H1 (cell line): Measurements from ENCODE around the gene ACBD6. TPM values are rescaled to one million over a fixed set of nuclear protein-coding genes. Genes with fewer than 3 reads are reported as not detected.

Experiments used
- CTCF ChIA-PET: fragments of 300-600 bp; sonication (Branson Sonifier 250); formaldehyde crosslinking; loops from one replicate; lab custom pipeline; 2021; ENCODE audit not compliant: partially characterized antibody; lab: Charles Lee
- POLR2A ChIA-PET: fragments of 300-600 bp; sonication (Branson Sonifier 250); formaldehyde crosslinking; loops from one replicate; lab custom pipeline; 2021; ENCODE audit warnings: inconsistent platforms; ENCODE audit not compliant: partially characterized antibody; lab: Charles Lee
- DNase-seq, 2 experiments: peaks; one replicate each; pipeline versions ENCODE4 v3.0.0 to v3.0.0-alpha.2; 2010 to 2022; ENCODE audit warnings: low spot score in 2 of 2, low read depth in 1 of 2, mixed read lengths in 1 of 2
- FAIRE-seq: peaks from 2 replicates; lab custom pipeline; 2011; peaks lifted over from hg19 to GRCh38; lab: Jason Lieb, UNC
- H2AFZ ChIP-seq: 2 replicates; pipeline ENCODE4 v1.8.1; 2012; ENCODE audit warnings: low read length, inconsistent platforms
- H2AK5ac ChIP-seq: 2 replicates; pipeline ENCODE4 v1.6.1; 2013; ENCODE audit warnings: low read depth, low read length
- H2BK120ac ChIP-seq: replicated peaks from 2 replicates; pipeline ENCODE3; 2013; ENCODE audit warnings: low read depth, low read length, inconsistent platforms
- H2BK12ac ChIP-seq: 2 replicates; pipeline ENCODE4 v1.6.1; 2013; ENCODE audit warnings: low read depth, low read length
- H2BK15ac ChIP-seq: 2 replicates; pipeline ENCODE4 v1.6.1; 2013; ENCODE audit warnings: low read length
- H2BK20ac ChIP-seq: 2 replicates; pipeline ENCODE4 v1.6.1; 2013; ENCODE audit warnings: low read length
- H2BK5ac ChIP-seq: 2 replicates; pipeline ENCODE4 v1.6.1; 2013; ENCODE audit warnings: low read depth, low read length
- H3K14ac ChIP-seq: 2 replicates; pipeline ENCODE4 v1.6.1; 2013; ENCODE audit warnings: inconsistent platforms; ENCODE audit not compliant: insufficient read length
- H3K18ac ChIP-seq: 2 replicates; pipeline ENCODE4 v1.6.1; 2013; ENCODE audit warnings: low read length; ENCODE audit errors: extremely low read depth
- H3K23ac ChIP-seq: 2 replicates; pipeline ENCODE4 v1.6.1; 2013; ENCODE audit warnings: inconsistent platforms; ENCODE audit not compliant: insufficient read length
- H3K23me2 ChIP-seq: 2 replicates; pipeline ENCODE4 v1.6.1; 2013; ENCODE audit warnings: low read depth, low read length
- H3K27ac ChIP-seq: 2 replicates; pipeline ENCODE4 v1.6.1; 2011; ENCODE audit warnings: low read depth, low read length, inconsistent platforms
- H3K27me3 ChIP-seq, 4 experiments: replicated peaks in 1 of 4; 1 replicate in 1 of 4; 2 replicates in 3 of 4; pipeline versions ENCODE4 v1.6.1 to v1.8.1; 2011 to 2013; ENCODE audit warnings: low read length in 3 of 4, mild to moderate bottlenecking in 3 of 4, inconsistent platforms in 2 of 4, mixed read lengths in 2 of 4, moderate library complexity in 1 of 4; ENCODE audit not compliant: control insufficient read depth in 3 of 4, insufficient read depth in 3 of 4; ENCODE audit errors: extremely low read depth in 1 of 4
- H3K36me3 ChIP-seq, 4 experiments: 2 replicates each; pipeline versions ENCODE4 v1.6.1 to v1.8.1; 2011 to 2013; ENCODE audit warnings: mild to moderate bottlenecking in 4 of 4, low read length in 3 of 4, moderate library complexity in 2 of 4, control low read depth in 1 of 4, inconsistent platforms in 1 of 4; ENCODE audit not compliant: insufficient read depth in 4 of 4, control insufficient read depth in 2 of 4
- H3K4ac ChIP-seq: replicated peaks from 2 replicates; pipeline ENCODE3; 2013; ENCODE audit warnings: low read length, low read depth, mixed read lengths, inconsistent platforms; ENCODE audit not compliant: insufficient read length
- H3K4me1 ChIP-seq, 4 experiments: replicated peaks in 1 of 4; 1 replicate in 1 of 4; 2 replicates in 3 of 4; pipeline versions ENCODE4 v1.6.1 to v1.8.1; 2011 to 2013; ENCODE audit warnings: low read length in 3 of 4, inconsistent platforms in 2 of 4, mixed read lengths in 1 of 4; ENCODE audit not compliant: insufficient read depth in 4 of 4, control insufficient read depth in 3 of 4
- H3K4me2 ChIP-seq, 2 experiments: 2 replicates each; pipeline versions ENCODE4 v1.6.1 to v1.8.1; 2011 to 2013; ENCODE audit warnings: low read depth in 2 of 2, low read length in 2 of 2, control low read depth in 1 of 2, inconsistent platforms in 1 of 2, mild to moderate bottlenecking in 1 of 2; ENCODE audit not compliant: insufficient read depth in 1 of 2
- H3K4me3 ChIP-seq, 4 experiments: fragments of 200-600, 300-600 bp in 1 of 4; sonication (generic), shearing (Covaris generic), sonication (Bioruptor Twin) in 1 of 4; 2 replicates each; pipeline versions ENCODE4 v1.5.1 to v1.8.1; 2011 to 2016; ENCODE audit warnings: low read length in 4 of 4, low read depth in 3 of 4, control low read depth in 2 of 4, inconsistent platforms in 2 of 4, mild to moderate bottlenecking in 2 of 4, mixed read lengths in 1 of 4, moderate library complexity in 1 of 4; ENCODE audit not compliant: insufficient read depth in 2 of 4; ENCODE audit errors: extremely low read depth in 1 of 4
- H3K56ac ChIP-seq: replicated peaks from 2 replicates; pipeline ENCODE3; 2013; ENCODE audit warnings: low read depth, mild to moderate bottlenecking, mixed read lengths, low read length, inconsistent platforms; ENCODE audit not compliant: insufficient read length
- H3K79me1 ChIP-seq: 2 replicates; pipeline ENCODE4 v1.6.1; 2013; ENCODE audit warnings: low read depth, low read length, control low read depth
- H3K79me2 ChIP-seq, 2 experiments: 2 replicates each; pipeline versions ENCODE4 v1.6.1 to v1.8.1; 2012 to 2013; ENCODE audit warnings: low read length in 2 of 2, mild to moderate bottlenecking in 2 of 2, inconsistent platforms in 1 of 2; ENCODE audit not compliant: insufficient read depth in 2 of 2, control insufficient read depth in 1 of 2
- H3K9ac ChIP-seq, 4 experiments: replicated peaks in 1 of 4; 1 replicate in 1 of 4; 2 replicates in 3 of 4; pipeline versions ENCODE4 v1.6.1 to v1.8.1; 2011 to 2013; ENCODE audit warnings: low read depth in 3 of 4, low read length in 3 of 4, control low read depth in 2 of 4, mild to moderate bottlenecking in 2 of 4, moderate library complexity in 2 of 4, inconsistent platforms in 1 of 4; ENCODE audit errors: extremely low read depth in 1 of 4
- H3K9me3 ChIP-seq, 2 experiments: 2 replicates each; pipeline versions ENCODE4 v1.6.1 to v1.8.1; 2012 to 2013; ENCODE audit warnings: mild to moderate bottlenecking in 2 of 2, moderate library complexity in 2 of 2, control low read depth in 1 of 2, inconsistent platforms in 1 of 2, low read depth in 1 of 2, low read length in 1 of 2, mixed read lengths in 1 of 2; ENCODE audit not compliant: insufficient read depth in 2 of 2
- H4K20me1 ChIP-seq, 2 experiments: replicated peaks in 1 of 2; 2 replicates each; pipeline versions ENCODE3 to v1.8.1; 2011 to 2013; ENCODE audit warnings: inconsistent platforms in 2 of 2, low read length in 2 of 2, mild to moderate bottlenecking in 1 of 2; ENCODE audit not compliant: insufficient read depth in 2 of 2, control insufficient read depth in 1 of 2
- H4K5ac ChIP-seq: 2 replicates; pipeline ENCODE4 v1.6.1; 2013; ENCODE audit warnings: low read length, low read depth, mixed read lengths, inconsistent platforms; ENCODE audit not compliant: insufficient read length
- H4K8ac ChIP-seq: 2 replicates; pipeline ENCODE4 v1.8.0; 2013; ENCODE audit warnings: mild to moderate bottlenecking, moderate library complexity, low read length, inconsistent platforms; ENCODE audit not compliant: insufficient read depth; ENCODE audit errors: extremely low read depth
- H4K91ac ChIP-seq: replicated peaks from 2 replicates; pipeline ENCODE3; 2013; ENCODE audit warnings: low read length, mixed read lengths, inconsistent platforms; ENCODE audit not compliant: insufficient read length
- CBX5 ChIP-seq: fragments of 300-800, 300-1000 bp; sonication (generic); IDR thresholded peaks from 2 replicates; pipeline ENCODE4 v1.7.1; 2016; ENCODE audit warnings: antibody characterized with exemption, low read length, low read depth
- CEBPB ChIP-seq: IDR thresholded peaks from 2 replicates; pipeline ENCODE4 v1.6.1; 2012; ENCODE audit warnings: low read depth, low read length
- EP300 ChIP-seq, 2 experiments: IDR thresholded peaks; 1 replicate in 1 of 2; 2 replicates in 1 of 2; pipeline ENCODE4 v1.6.1; 2011 to 2012; ENCODE audit warnings: low read depth in 2 of 2, low read length in 2 of 2, mild to moderate bottlenecking in 2 of 2, borderline replicate concordance in 1 of 2, inconsistent platforms in 1 of 2, moderate library complexity in 1 of 2
- KDM4A ChIP-seq: IDR thresholded peaks from one replicate; pipeline ENCODE4 v1.7.1; 2012; ENCODE audit warnings: low read depth, mild to moderate bottlenecking, moderate library complexity, low read length, inconsistent platforms; ENCODE audit not compliant: severe bottlenecking
- SP4 ChIP-seq: IDR thresholded peaks from 2 replicates; pipeline ENCODE4 v1.6.1; 2012; ENCODE audit warnings: low read length, inconsistent platforms
- TAF7 ChIP-seq: optimal IDR thresholded peaks from 2 replicates; pipeline ENCODE3; 2011; ENCODE audit warnings: low read depth, mild to moderate bottlenecking, inconsistent platforms, low read length, moderate library complexity, borderline replicate concordance
- TBP ChIP-seq: IDR thresholded peaks from 2 replicates; pipeline ENCODE4 v1.6.1; 2011; ENCODE audit warnings: low read depth, low read length, improper control_type of control experiment
- WGBS, 2 experiments: shearing (Covaris generic) in 1 of 2; methylation state at CpG; one replicate each; pipeline versions ENCODE4 v1.1.6 to v1.1.7; 2013 to 2015; ENCODE audit warnings: low lambda C conversion rate in 2 of 2, mixed read lengths in 2 of 2, inconsistent platforms in 1 of 2, low coverage in 1 of 2, missing lambda C conversion rate in 1 of 2; ENCODE audit not compliant: insufficient replicate concordance in 2 of 2, insufficient coverage in 1 of 2, insufficient read length in 1 of 2; ENCODE audit errors: extremely low coverage in 1 of 2, missing lambda C conversion rate in 1 of 2; 5-methylcytosine and 5-hydroxymethylcytosine counted together
- polyA plus RNA-seq, 7 experiments: library from polyadenylated mRNA; depleted of rRNA in 3 of 7; stranded (reverse) in 5 of 7; unstranded in 2 of 7; fragments of >200 nt in 5 of 7; fragments of 200-250 nt in 2 of 7; gene quantifications; 1 replicate in 5 of 7; 2 replicates in 1 of 7; 4 replicates in 1 of 7; pipeline versions ENCODE4 v1.2.1 to v1.2.3, GENCODE V29; 2011 to 2013; ENCODE audit warnings: missing spikeins in 2 of 7, mixed read lengths in 2 of 7
- total RNA-seq: library from RNA; stranded (reverse); fragmentation: NEBNext Ultra II Directional; extraction: Animal tissue kit (Norgen Biotek cat#: 25700); gene quantifications from 2 replicates; pipeline ENCODE4 v1.2.1, GENCODE V29; 2021
- TF ChIP-seq, protein P1 (sequence below): IDR thresholded peaks from 2 replicates; pipeline ENCODE4 v1.6.1; 2012; ENCODE audit warnings: low read length, inconsistent platforms

ACBD6 gene
- total and polyA plus RNA-seq, 2 of the 8 experiments (the other 6 are each of a cell fraction or from before 2014, with no cell fraction given) = 52.0 to 67.7 TPM

DNA sequence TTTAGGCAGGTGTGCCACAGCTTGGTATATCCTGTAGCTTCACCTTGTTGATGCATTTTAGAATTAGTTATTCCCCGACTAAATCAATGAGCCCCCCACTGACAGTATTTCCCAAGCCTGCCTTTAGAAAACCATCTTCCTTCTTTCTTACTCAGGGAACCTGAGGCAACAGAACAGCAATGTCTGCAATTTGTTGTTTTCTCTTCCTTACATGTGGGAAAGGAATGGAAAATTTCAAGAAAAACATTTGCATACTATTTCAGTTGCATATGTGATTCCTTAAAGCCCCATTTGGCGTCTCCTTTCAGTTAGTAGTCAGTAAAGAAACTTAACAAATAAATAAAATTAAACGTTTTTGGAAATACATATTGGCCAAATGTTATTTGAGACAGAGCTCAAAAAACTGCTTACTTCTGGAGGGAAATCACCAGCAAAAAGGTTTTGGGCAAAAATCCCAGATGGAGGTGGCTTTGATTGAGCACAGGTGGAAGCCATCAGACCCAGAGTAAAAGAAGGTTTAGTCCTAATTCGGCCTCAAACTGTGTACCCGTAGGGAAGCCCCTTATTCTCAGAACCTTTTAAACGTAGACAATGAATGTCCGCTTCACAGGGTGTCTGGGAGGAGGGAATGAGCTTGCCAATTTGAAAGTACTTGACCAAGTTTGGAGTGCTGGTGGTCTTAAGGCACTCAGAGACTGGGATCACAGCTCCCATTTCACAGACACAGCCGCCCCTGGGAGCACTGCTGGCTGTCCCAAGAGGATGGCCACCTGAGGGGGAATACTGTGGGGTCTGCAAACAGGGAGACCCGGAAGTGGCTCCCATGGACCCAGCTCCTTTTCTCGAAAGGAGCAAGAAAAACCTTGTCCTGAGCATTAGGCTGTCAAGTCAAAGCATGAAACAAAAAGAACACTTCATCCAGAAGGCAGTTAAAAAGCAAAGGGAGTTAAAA lies 263.0 kb downstream of the ACBD6 start:
- peak; percentile 86 for FAIRE-seq
- no peak overlapping the region for H3K14ac ChIP-seq
- H3K4ac ChIP-seq = no peak overlapping the region
- peak overlapping the region; percentile 65; the same call in 1 of the 2 replicates for H3K27ac ChIP-seq
- ChIA-PET POLR2A (interaction anchor here (0.7 to 3.3 kb wide), 10 partner anchors 9 to 262 kb away, joined by 3 to 26 read pairs (median 4); partner anchors contain the start of genes ACBD6 and LHX4), CTCF (interaction anchor here (0.7 to 4.6 kb wide), 13 partner anchors 8 to 285 kb away, joined by 3 to 20 read pairs (median 3); partner anchors contain the start of gene LHX4)
- no peaks in the 10 kb centered on the region; a peak in 1 of 8 replicates for H3K36me3 ChIP-seq
- peaks cover 23 to 46% (median 28%) of the 10 kb centered on the region in 4 experiments; a peak in 6 of 7 replicates for H3K4me1 ChIP-seq
- H3K18ac ChIP-seq = 0 out of 2 replicates have a peak overlapping the region, but pooled peaks have one; percentile 64
- H3K4me3 ChIP-seq = peak overlapping the region in 1 of 4 experiments; percentile 66; a peak in 3 of 8 replicates
- WGBS, 2 experiments = 3% methylated on average over 10 of the region's 10 CpGs; no CpG with 5 or more reads in 1 of the 2 experiments
- peak overlapping the region; percentile 56 for H2BK12ac ChIP-seq
- H2AFZ ChIP-seq = no peak overlapping the region
- no peak for DNase-seq
- peaks cover 14% of the 10 kb centered on the region; the same call in 1 of the 2 replicates for H3K23me2 ChIP-seq
- H3K4me2 ChIP-seq = peak overlapping the region; percentile 91 to 98
- no peak overlapping the region for H3K9ac ChIP-seq
- H3K9me3 ChIP-seq = no peaks in the 10 kb centered on the region
- H2BK120ac ChIP-seq = peak overlapping the region; percentile 25
- H3K56ac ChIP-seq = no peak overlapping the region
- no peak overlapping the region for H2BK15ac ChIP-seq
- peak overlapping the region; percentile 68; the same call in 1 of the 2 replicates for H2BK5ac ChIP-seq
- no peaks in the 10 kb centered on the region; a peak in 1 of 4 replicates for H3K79me2 ChIP-seq
- H3K23ac ChIP-seq = no peak overlapping the region
- peak overlapping the region; percentile 75; the same call in 1 of the 2 replicates for H4K8ac ChIP-seq
- H3K27me3 ChIP-seq = peaks cover 14 to 36% (median 32%) of the 10 kb centered on the region in 4 experiments
- H4K91ac ChIP-seq = no peak overlapping the region
- H4K20me1 ChIP-seq = no peaks in the 10 kb centered on the region
- H4K5ac ChIP-seq = no peak overlapping the region
- H2BK20ac ChIP-seq = peak overlapping the region; percentile 11; the same call in 1 of the 2 replicates
- no peak overlapping the region for H2AK5ac ChIP-seq
- no peaks in the 10 kb centered on the region for H3K79me1 ChIP-seq
- TF ChIP-seq EP300 (IDR thresholded peaks at IDR 0.05; ENCODE audit: borderline replicate concordance in 1 of 2, low read depth in 2 of 2, low read length in 2 of 2) = no peak
- peak; percentile 36 for TF ChIP-seq TAF7
- TF ChIP-seq SP4 = no peak
- TF ChIP-seq CBX5 = no peak
- TF ChIP-seq TBP = 0 out of 2 replicates have a peak, but pooled peaks have one; percentile 35
- peak; percentile 40 for TF ChIP-seq KDM4A
- TF ChIP-seq CEBPB = peak; percentile 79; the same call in 1 of the 2 replicates
- TF ChIP-seq, protein P1, sequence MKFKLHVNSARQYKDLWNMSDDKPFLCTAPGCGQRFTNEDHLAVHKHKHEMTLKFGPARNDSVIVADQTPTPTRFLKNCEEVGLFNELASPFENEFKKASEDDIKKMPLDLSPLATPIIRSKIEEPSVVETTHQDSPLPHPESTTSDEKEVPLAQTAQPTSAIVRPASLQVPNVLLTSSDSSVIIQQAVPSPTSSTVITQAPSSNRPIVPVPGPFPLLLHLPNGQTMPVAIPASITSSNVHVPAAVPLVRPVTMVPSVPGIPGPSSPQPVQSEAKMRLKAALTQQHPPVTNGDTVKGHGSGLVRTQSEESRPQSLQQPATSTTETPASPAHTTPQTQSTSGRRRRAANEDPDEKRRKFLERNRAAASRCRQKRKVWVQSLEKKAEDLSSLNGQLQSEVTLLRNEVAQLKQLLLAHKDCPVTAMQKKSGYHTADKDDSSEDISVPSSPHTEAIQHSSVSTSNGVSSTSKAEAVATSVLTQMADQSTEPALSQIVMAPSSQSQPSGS = no peak
